HL-60/S4 (cell line): ENCODE measurements around the gene NFIX.
"Not testable (repeated sequence)": the region's sequence is repeated elsewhere in the genome, so short reads cannot be mapped to it uniquely, and the experiment has no call there.

Source experiments
- in situ Hi-C: fragments of 300-500 bp; cut with MboI; formaldehyde crosslinking; loops from 2 replicates; pipeline ENCODE4 v1.14.3; 2022; ENCODE audit warnings: low sequenced_read_pairs

The NFIX gene

GRCh38 chr19:12957389-12957952, 37.8 kb upstream of the NFIX start:
- in situ Hi-C loops = not testable (repeated sequence)

GRCh38 chr19:12959481-12959880, 35.8 kb upstream of the NFIX start:
- in situ Hi-C loops = no loop called here

GRCh38 chr19:12965017-12965811, 30.1 kb upstream of the NFIX start:
- in situ Hi-C loops = no loop called here

GRCh38 chr19:12965812-12966135, 29.5 kb upstream of the NFIX start:
- in situ Hi-C loops = no loop called here

DNA sequence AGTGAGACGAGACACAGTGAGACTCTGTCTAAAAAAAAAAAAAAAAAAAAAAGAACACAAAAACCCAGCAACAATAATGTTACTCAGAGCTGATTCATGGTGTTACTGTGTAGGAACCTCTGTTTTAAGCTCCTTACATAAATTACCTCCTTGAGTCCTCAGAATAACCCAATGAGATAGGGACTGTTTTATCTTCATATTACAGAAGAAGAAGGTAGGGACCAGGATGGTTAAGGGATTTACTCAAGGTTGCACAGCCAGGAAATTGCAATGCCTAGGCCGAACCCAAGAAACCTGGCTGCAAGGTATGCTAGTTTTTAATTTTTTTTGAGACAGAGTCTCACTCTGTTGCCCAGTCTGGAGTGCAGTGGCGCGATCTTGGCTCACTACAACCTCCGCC, 27.4 kb upstream of the NFIX start:
- in situ Hi-C loops = no loop called here

- in situ Hi-C loops = no loop called here
Measured at GRCh38 chr19:12969292-12969988, 25.8 kb upstream of the NFIX start, which contains the start of gene DAND5. TSS of gene DAND5 (plus strand) at chr19:12969576. CDS start at chr19:12969661, 85 bp downstream.

DNA sequence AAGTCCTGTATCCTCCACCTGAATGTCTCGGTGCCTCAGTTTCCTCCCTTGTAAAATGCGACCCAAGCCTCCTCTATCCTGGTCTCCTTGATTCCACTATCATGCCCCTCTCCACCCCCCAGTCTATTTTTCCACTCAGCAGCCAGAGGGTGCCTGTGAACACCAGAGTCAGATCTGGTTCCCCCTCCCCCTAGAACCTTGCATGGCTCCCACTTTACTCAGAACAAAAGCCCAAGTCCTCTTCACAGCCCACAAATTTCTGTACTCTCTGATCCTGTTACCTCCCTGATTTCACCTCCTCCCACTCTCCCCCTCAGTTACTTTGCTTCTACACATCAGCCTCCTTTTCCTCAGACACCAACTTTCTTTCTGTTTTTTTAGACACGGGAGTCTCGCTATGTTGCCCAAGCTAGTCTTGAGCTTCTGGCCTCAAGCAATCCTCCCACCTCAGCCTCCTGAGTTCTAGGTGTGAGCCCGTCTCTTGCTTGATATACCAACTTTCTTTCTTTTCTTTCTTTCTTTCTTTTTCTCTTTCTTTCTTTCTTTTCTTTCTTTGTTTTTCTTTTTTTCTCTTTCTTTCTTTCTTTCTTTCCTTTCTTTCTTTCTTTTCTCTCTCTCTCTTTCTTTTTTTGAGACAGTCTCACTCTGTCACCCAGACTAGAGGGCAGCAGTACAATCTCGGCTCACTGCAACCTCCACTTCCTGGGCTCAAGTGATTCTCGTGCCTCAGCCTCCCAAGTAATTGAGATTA, 25.0 kb upstream of the NFIX start:
- in situ Hi-C loops = loop anchor here (10.0 kb wide), 2 partner anchors 295 to 625 kb away; no protein-coding TSS in a partner anchor

DNA sequence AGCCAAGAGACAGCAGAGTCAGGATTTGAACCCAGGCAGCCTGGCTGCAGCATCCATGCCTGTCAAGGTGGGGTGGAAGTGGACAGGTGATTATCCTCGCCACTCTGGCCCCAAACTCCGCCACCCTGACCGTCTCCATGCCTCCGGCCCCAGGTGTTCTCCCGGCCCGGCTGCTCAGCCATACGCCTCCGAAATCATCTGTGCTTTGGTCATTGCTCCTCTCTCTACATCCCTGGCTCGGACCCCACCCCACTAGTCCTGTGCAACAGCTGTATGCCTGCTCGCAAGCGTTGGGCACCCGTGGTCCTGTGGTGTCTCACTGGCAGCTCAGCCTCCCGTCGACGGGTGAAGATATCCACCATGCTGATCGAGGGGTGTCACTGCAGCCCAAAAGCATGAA, 22.0 kb upstream of the NFIX start:
- in situ Hi-C loops = loop anchor here (10.0 kb wide), 2 partner anchors 292 to 622 kb away; no protein-coding TSS in a partner anchor

DNA sequence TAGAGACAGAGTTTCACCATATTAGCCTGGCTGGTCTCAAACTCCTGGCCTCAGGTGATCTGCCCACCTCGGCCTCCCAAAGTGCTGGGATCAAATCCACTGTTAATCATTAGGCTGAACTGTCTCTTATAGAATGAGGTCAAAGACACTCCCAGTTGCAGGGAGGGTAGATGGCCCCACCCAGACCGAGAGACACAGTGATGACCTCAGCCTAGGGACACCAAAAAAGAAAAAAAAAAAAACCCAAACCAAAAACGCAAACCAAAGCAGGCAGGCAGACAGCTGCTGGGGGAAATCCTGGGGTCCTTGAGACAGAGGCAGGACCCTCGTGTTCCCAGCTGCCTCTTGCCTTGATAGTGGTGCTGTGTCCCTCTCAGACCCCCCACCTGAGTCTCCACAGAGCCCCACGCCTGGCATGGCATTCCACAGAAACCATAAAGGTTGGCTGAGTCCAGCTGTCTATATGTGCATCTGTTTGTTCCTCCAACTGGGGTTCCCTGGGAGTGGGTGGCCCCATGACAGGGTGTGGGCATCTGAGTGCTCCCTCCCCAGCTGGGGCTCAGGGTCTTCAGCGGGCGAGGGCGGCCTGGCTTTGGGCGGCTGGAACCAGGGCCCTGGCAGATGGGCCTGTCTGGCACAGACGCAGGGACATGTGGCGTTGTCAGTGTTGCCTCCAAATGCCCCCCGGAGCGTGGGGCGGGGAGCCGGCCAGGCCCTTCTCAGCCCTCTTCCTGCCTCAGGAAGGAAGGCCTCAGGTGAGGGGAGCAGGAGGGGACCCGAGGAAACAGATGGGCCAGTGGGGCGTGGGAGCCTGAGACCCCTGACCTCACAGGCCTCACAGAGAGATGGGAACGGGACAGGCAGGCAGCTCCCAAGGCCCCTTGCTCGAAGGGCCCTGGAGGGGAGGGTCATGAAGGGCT, 20.7 kb upstream of the NFIX start:
- in situ Hi-C loops = loop anchor here (5.0 to 10.0 kb wide), 3 partner anchors 118 to 620 kb away; no protein-coding TSS in a partner anchor

DNA sequence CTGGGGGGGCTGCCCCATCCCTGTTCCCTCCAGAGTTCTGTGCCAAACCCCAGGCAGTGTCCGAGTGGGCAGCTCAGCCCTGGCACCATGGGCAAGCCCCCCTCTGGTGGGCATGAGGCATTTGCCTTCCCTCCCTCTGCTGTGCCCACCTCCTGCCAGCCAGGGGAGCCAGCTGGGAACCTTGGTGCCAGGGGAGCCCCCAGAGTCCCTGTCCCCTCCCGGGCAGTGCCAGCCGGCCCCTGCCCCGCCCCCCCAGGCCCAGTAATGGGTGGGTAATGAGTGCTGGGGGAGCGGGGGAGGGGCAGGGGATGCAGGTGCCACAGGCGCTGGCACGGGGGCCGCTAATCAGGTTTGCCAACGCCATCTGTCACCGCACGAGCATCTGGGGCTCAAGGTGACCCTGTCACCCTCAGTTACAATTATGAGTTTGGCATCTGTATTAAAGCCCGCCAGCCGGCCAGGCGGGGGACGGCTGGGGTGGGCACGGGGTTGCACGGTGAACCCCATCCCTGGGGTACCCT, 20.0 kb upstream of the NFIX start:
- in situ Hi-C loops = loop anchor here (5.0 to 10.0 kb wide), 3 partner anchors 117 to 620 kb away; no protein-coding TSS in a partner anchor

DNA sequence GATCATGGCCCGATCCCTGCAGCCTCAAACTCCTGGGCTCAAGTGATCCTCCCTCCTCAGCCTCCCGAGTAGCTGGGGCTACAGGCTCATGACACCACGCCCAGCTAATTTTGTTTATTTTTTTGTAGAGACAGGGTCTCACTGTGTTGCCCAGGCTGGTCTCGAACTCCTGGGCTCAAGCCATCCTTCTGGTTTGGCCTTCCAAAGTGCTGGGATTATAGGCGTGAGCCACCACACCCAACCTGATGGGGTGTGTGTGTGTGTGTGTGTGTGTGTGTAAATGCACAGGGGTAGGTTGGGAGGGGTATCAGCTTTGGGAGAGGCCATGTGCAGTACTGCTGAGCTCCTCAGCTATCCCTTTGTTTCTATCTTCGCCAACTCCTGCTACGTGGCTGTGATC, 19.2 kb upstream of the NFIX start:
- in situ Hi-C loops = loop anchor here (5.0 to 10.0 kb wide), 3 partner anchors 116 to 619 kb away; no protein-coding TSS in a partner anchor

DNA sequence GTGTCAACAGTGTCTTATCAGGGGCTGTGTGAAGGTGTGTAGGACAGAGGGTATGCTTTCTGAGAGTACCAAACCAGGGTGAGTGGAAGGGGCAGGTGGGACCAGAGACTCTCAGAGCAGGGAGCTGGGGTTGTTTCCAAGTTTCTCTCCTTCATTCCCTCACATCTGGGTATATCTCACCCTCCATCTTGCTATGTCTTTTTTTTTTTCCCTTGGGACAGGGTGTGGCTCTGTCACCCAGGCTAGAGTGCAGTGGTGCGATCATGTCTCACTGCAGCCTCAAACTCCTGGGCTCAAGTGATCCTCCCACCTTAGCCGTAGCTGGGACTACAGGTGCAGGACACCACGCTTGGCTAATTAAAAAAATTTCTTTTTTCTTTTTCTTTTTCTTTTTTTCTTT, 15.3 kb upstream of the NFIX start:
- in situ Hi-C loops = loop anchor here (5.0 to 10.0 kb wide), 3 partner anchors 112 to 615 kb away; no protein-coding TSS in a partner anchor

DNA sequence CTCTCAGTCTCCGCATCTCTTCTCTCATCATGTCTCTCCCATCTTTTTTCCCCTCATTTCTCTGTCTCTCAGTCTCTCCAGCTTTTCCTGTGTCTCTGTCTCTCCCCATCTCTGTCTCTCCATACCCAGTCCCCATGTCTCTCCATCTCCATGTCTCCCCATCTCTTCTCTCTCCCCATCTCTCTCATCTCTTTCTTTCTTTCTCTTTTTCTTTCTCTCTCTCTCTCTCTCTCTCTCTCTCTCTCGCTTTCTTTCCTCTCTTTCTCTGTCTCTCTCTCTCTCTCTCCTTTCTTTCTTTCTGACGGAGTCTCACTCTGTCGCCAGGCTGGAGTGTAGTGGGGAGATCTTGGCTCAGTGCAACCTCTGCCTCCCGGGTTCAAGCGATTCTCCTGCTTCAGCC, 12.6 kb upstream of the NFIX start:
- in situ Hi-C loops = no loop called here

DNA sequence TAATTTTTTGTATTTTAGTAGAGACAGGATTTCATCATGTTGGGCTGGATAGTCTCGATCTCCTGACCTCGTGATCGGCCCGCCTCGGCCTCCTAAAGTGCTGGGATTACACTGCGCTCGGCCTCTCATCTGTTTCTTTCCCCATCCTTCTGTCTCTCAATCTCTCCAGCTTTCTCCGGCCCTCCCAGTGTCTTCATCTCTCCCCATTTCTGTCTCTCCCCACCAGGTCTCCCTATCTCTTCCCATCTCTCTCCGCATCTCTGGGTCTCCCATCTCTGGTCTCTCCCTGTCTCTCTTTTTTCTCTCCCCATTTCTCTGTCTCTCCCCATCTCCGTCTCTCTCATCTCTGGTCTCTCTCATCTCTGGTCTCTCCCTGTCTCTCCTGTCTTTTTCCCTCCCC, 12.2 kb upstream of the NFIX start:
- in situ Hi-C loops = no loop called here

DNA sequence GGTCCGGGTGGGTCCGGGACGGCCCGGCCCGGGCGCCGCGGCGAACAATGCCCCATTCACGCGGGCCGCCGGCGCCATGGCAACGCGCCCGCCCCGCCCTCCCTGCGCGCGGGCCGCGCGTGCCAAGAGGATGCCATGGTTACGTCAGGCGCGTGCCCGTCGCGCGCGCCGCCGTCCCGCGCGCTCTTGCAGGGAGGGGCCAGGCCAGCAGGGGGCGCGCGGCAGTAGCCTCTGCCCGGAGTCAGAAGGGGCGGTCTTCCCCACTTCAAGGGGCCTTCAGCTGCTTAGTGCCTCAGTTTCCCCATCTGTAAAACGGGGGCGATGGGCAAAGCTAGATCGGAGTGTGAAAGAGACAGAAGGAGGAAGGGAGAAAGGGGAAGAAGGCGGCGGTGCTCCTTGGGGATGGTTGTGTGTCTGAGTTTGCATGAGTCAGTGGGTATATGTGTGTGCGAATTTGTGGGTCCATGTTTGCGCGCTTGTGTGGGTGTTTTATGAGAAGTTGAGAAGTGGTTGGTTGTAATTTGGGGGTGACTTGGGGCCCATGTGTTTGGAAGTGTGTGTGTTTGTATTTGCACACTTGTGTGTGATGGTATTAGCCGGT, 11.6 kb upstream of the NFIX start:
- in situ Hi-C loops = no loop called here

DNA sequence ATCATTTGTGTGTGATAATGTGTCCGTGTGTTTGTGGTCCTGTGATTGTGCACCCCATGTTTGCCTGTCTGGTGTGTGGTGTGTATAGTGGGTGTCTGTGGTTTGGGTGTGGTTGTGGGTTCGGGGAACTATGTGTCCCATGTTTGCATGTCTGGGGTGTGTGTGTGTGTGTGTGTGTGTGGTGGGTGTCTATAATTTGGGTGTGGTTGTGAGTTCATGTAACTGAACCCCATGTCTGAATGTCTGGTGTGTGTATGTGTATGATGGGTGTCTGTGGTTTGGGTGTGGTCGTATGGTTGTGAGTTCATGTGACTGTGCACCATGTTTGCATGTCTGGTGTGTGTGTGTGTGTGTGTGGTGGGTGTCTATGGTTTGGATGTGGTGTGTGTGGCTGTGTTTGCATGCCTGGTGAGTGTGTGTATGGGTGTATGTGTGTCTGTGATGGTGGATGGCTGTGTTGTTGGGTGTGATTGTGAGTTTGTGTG, 11.1 kb upstream of the NFIX start:
- in situ Hi-C loops = no loop called here

DNA sequence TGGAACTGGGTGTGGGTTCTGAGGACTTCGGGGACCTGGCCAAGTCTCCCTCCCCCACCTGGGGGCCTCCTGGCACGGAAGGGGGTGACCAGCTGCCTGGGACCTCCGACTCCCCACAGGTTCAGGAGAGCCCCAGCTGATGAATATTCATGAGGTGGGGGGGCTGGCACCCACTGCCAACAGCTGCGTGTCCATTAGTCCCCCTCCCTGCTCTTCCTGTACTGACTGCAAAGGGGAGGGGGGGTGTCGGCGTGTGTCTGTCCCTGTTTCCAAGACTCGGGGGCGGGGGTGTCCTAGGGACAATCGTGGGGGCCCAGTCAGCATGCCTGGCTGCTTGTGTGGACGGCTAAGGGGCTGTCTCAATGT, 10.6 kb upstream of the NFIX start:
- in situ Hi-C loops = no loop called here

DNA sequence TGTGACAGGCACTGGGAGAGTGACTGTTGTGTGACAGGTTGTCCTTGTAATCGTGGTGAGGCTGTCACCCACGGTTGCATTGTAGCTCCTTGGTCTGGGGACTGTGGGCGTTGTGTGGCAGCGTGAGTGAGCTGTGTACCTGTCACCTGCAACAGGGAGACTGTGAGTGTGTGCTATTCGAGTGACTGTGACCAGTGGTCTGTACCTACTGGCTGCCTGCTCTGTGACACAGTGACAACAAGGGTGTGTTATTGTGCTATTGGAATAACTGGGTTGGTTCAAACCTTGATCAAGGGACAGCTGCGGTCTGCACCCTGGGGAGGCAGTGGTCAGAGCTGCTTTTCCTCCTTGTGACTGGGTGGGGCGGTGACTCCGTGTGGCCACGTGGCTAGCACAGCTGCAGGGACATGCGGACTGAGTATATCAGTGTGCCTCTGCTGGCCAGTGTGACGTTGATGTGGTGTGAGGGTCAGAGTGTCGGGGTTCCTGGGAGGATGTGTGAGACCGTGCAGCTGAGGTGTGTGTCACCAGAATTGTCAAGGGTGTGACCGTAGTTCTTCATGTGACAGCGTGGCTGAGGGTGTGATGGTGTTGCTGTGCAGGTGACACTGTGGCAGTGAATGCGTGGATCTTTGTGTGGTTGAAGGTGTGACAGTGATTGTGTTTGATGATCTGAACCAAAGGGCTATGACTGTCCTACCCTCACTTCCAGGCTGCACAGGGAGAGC, 10.1 kb upstream of the NFIX start:
- in situ Hi-C loops = no loop called here

GRCh38 chr19:12986726-12987125, 8.5 kb upstream of the NFIX start:
- in situ Hi-C loops = no loop called here
